Gastrocnemius medialis (tissue), 4 donors: ENCODE results near the gene TOB2.

Experiments
- POLR2A ChIP-seq, 2 donors: fragments of 450-650 bp; IDR thresholded peaks; one replicate each; pipeline ENCODE4 v1.6.1; 2017; ENCODE audit warnings: antibody characterized with exemption in 2 of 2, mild to moderate bottlenecking in 2 of 2, moderate library complexity in 2 of 2
- TF ChIP-seq, protein P1 (sequence below), 5 experiments: fragments of 450-650 bp in 3 of 5; fragments of 200-600 bp in 2 of 5; sonication (generic) in 2 of 5; IDR thresholded peaks in 4 of 5; conservative IDR thresholded peaks in 1 of 5; 1 replicate in 4 of 5; 2 replicates in 1 of 5; pipeline ENCODE4 v1.5.1; 2016 to 2019; ENCODE audit warnings: antibody characterized with exemption in 5 of 5, mild to moderate bottlenecking in 3 of 5, moderate library complexity in 3 of 5

DNA sequence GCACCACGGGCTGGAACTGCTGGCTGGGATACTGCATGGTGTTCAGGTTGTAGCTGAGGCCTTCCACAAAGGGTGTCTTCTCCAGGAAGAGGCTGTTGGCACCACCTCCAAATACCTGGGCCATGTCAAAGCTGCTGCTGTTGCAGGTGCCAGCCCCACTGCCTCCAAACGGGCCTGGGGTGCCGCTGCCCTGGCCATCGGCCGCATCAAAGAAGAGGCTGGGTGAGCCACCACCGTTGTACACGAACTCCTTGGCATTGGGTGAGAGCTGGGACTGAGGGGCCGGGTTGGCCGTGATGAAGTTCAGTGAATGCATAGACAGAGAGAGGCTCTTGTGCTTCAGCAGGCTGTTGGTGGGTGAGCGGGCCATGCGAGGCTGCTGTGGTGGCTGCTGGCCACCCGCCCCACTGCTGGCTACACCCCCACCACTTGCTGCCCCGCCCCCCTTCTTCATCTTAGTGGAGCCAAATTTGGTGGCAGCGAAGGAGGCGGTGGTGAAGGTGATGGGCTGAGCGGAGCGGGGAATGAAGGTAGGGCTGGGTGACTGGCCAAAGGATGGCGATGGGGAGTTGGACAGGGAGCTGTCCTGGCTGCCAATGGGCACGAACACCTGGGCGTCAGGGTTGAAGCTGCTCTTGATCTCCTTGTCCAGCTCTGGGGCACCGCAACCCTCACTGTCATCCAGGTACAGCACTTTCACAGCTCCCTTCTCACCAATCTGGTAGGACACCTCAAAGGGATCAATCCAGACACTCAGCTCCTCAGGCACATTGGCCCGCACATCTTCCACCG is 10.1 kb downstream of the TOB2 start:
- TF ChIP-seq, protein P1, sequence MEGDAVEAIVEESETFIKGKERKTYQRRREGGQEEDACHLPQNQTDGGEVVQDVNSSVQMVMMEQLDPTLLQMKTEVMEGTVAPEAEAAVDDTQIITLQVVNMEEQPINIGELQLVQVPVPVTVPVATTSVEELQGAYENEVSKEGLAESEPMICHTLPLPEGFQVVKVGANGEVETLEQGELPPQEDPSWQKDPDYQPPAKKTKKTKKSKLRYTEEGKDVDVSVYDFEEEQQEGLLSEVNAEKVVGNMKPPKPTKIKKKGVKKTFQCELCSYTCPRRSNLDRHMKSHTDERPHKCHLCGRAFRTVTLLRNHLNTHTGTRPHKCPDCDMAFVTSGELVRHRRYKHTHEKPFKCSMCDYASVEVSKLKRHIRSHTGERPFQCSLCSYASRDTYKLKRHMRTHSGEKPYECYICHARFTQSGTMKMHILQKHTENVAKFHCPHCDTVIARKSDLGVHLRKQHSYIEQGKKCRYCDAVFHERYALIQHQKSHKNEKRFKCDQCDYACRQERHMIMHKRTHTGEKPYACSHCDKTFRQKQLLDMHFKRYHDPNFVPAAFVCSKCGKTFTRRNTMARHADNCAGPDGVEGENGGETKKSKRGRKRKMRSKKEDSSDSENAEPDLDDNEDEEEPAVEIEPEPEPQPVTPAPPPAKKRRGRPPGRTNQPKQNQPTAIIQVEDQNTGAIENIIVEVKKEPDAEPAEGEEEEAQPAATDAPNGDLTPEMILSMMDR (IDR thresholded peaks at IDR 0.05 in 4 of 5, conservative IDR thresholded peaks at IDR 0.05 in 1 of 5) = no peak
- no peak for TF ChIP-seq POLR2A (IDR thresholded peaks at IDR 0.05)
